Spinal cord (tissue), 10 donors: ENCODE measurements around the gene SNRNP48. TPM values are rescaled to one million over a fixed set of nuclear protein-coding genes. Genes with fewer than 3 reads are reported as not detected.

ENCODE experiments used
- DNase-seq, 6 donors: peaks; one replicate each; pipeline versions ENCODE4 v3.0.0 to v3.0.0-alpha.2; 2013 to 2015; ENCODE audit warnings: low spot score in 6 of 6, low read depth in 4 of 6
- H3K27ac ChIP-seq: one replicate; pipeline ENCODE4 v1.5.1; 2013; ENCODE audit warnings: low read depth, low read length, control low read depth
- H3K27me3 ChIP-seq: one replicate; pipeline ENCODE4 v1.6.1; 2013; ENCODE audit warnings: low read length; ENCODE audit not compliant: control insufficient read depth, insufficient read depth
- H3K36me3 ChIP-seq: one replicate; pipeline ENCODE4 v1.6.1; 2013; ENCODE audit warnings: low read length; ENCODE audit not compliant: control insufficient read depth, insufficient read depth
- H3K4me1 ChIP-seq: one replicate; pipeline ENCODE4 v1.6.1; 2013; ENCODE audit warnings: low read length; ENCODE audit not compliant: control insufficient read depth, insufficient read depth
- H3K4me3 ChIP-seq: one replicate; pipeline ENCODE4 v1.5.1; 2013; ENCODE audit warnings: low read depth, low read length, control low read depth
- H3K9me3 ChIP-seq: one replicate; pipeline ENCODE4 v1.6.1; 2013; ENCODE audit warnings: low read length; ENCODE audit not compliant: control insufficient read depth, insufficient read depth
- WGBS: methylation state at CpG from one replicate; pipeline ENCODE4 v1.1.5; 2013; ENCODE audit warnings: missing lambda C conversion rate; ENCODE audit not compliant: insufficient coverage; 5-methylcytosine and 5-hydroxymethylcytosine counted together
- polyA plus RNA-seq, 2 donors: library from polyadenylated mRNA; unstranded; fragments of 120-200 nt; gene quantifications; one replicate each; pipeline ENCODE4 v1.2.1, GENCODE V29; 2013; ENCODE audit not compliant: insufficient read length in 2 of 2
- total RNA-seq, 2 donors: library from RNA; depleted of rRNA in 1 of 2; stranded (reverse); fragments of 120-200 nt in 1 of 2; fragments of >200 nt in 1 of 2; gene quantifications; one replicate each; pipeline versions ENCODE4 v1.2.3 to v1.2.4, GENCODE V29; 2013 to 2014
- donor health status: healthy.

Gene SNRNP48
- total and polyA plus RNA-seq, 4 donors: 14.5 to 22.9 (median 16.2) TPM

GRCh38 chr6:7617801-7618764 is 28.1 kb downstream of the SNRNP48 start:
- no peak for DNase-seq
- Histone ChIP-seq H3K27ac (no peak overlapping the region), H3K36me3 (no peaks in the 10 kb centered on the region), H3K4me1 (no peaks in the 10 kb centered on the region), H3K9me3 (no peaks in the 10 kb centered on the region), H3K4me3 (no peak overlapping the region), H3K27me3 (peaks cover 9% of the 10 kb centered on the region)
- 74% methylated on average over 9 of the region's 12 CpGs for WGBS

- H3K4me3 ChIP-seq: no peak overlapping the region
- no peaks in the 10 kb centered on the region for H3K9me3 ChIP-seq
- H3K36me3 ChIP-seq: no peaks in the 10 kb centered on the region
- DNase-seq: no peak
- no peak overlapping the region for H3K27ac ChIP-seq
- H3K4me1 ChIP-seq: no peaks in the 10 kb centered on the region
- peaks cover 9% of the 10 kb centered on the region for H3K27me3 ChIP-seq
- 100% methylated on average over 3 of the region's 5 CpGs for WGBS
These were observed 31.8 kb downstream of the SNRNP48 start for GRCh38 chr6:7621761-7622160.

DNA sequence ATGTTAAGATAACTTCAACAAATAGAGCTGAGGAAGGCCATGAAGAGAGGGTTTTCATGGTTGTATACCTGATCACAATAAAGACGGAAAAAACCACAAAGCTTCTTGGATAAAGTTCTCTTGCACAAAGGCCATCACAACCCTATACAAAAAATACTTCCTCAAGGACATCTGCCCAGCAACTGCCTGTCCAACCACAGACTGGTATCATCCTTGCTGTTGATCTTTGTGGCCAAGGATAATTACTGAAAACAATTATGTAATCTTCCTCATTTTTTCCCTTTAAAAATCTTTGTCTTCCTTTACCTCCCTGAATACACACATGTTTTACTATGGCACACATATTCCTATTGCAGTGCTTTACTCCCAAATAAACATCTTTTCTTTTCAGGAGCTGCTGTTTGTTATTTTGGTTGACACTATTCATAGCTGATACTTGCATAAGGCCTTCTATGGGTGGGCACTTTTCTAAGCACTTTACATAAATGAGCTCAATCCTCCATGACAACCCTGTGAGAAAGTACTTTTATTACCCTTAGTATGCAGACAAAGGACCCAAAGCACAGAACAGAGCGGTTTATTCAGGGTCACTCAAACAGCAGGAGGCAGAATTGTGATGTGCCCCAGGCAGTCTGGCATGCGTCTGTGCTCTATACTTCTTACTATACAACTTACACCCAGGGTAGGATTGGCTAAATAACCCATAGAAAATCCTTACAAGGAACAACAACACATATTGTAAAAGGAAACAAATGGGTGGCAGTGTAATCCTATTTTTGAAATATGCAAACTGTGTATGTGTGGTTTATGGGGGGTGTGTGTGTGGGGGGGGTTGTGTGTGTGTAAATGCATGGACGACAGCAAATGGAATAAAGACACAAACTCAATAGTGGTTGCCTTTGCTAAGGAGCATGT is 35.1 kb downstream of the SNRNP48 start:
- H3K36me3 ChIP-seq: no peaks in the 10 kb centered on the region
- WGBS: 29% methylated on average over 1 of the region's 4 CpGs
- no peak overlapping the region for H3K4me3 ChIP-seq
- H3K4me1 ChIP-seq: no peaks in the 10 kb centered on the region
- no peak overlapping the region for H3K27ac ChIP-seq
- H3K27me3 ChIP-seq: no peaks in the 10 kb centered on the region
- H3K9me3 ChIP-seq: no peaks in the 10 kb centered on the region
- DNase-seq: peak in 2 of 6 donors; percentile 51 to 53

GRCh38 chr6:7628479-7628878 is 38.5 kb downstream of the SNRNP48 start:
- Histone ChIP-seq H3K36me3 (no peaks in the 10 kb centered on the region), H3K4me3 (no peak overlapping the region), H3K4me1 (no peaks in the 10 kb centered on the region), H3K27ac (no peak overlapping the region), H3K9me3 (no peaks in the 10 kb centered on the region), H3K27me3 (peaks cover 4% of the 10 kb centered on the region)
- DNase-seq: no peak
- 75% methylated on average over 1 of the region's 2 CpGs for WGBS

DNA sequence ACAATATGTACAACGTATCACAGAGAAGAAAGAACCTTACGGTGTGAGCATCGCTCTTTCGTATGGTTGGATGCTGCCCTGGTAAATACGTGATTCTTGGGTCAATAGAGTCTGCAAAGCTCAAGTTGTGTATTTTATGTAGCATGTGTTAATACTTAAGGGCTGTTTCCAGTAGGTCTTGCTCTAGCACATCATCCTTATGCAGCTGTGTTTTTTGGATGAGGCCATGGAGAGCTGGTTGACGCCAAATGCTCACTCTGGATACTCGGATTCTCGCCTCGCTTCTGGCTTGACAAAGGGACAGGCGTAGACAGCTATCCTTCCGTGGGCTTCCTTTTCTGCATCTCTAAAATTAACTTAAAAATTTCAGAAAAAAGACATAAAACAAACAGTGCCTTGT is 38.9 kb downstream of the SNRNP48 start:
- Histone ChIP-seq H3K27ac (no peak overlapping the region), H3K36me3 (no peaks in the 10 kb centered on the region), H3K4me3 (no peak overlapping the region), H3K4me1 (no peaks in the 10 kb centered on the region), H3K9me3 (no peaks in the 10 kb centered on the region), H3K27me3 (peaks cover 4% of the 10 kb centered on the region)
- 72% methylated on average over 4 of the region's 11 CpGs for WGBS
- peak in 1 of 6 donors; percentile 25 for DNase-seq

DNA sequence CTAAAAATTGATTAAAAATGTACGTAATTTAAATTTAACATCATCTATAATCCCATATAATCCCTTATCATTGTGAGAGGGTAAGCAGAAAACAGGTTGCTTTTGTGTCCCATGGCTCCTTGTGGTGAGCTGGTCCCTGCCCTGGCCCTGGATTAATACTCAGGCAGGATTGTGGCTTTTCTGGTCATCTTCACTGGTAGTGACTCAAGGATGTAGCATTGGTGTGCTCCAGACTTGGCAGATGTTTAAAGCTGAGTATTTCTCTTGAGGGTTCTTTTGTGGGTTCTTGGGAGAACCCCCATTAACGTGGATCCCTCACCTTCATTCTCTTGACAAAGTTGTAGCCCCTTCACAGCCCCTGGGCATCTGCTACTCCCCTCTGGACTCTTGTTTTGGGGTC is 39.3 kb downstream of the SNRNP48 start:
- Histone ChIP-seq H3K4me3 (no peak overlapping the region), H3K27ac (no peak overlapping the region), H3K4me1 (no peaks in the 10 kb centered on the region), H3K36me3 (no peaks in the 10 kb centered on the region), H3K9me3 (no peaks in the 10 kb centered on the region), H3K27me3 (peaks cover 4% of the 10 kb centered on the region)
- DNase-seq: no peak
- 67% methylated on average over 1 of the region's 2 CpGs for WGBS

- DNase-seq: no peak
- peaks cover 4% of the 10 kb centered on the region for H3K27me3 ChIP-seq
- H3K9me3 ChIP-seq: no peaks in the 10 kb centered on the region
- peak overlapping the region; percentile 37 for H3K27ac ChIP-seq
- H3K36me3 ChIP-seq: no peaks in the 10 kb centered on the region
- WGBS: 74% methylated on average over 4 of the region's 5 CpGs
- no peak overlapping the region for H3K4me3 ChIP-seq
- H3K4me1 ChIP-seq: no peaks in the 10 kb centered on the region
These were observed 40.8 kb downstream of the SNRNP48 start for GRCh38 chr6:7630792-7631191.

DNA sequence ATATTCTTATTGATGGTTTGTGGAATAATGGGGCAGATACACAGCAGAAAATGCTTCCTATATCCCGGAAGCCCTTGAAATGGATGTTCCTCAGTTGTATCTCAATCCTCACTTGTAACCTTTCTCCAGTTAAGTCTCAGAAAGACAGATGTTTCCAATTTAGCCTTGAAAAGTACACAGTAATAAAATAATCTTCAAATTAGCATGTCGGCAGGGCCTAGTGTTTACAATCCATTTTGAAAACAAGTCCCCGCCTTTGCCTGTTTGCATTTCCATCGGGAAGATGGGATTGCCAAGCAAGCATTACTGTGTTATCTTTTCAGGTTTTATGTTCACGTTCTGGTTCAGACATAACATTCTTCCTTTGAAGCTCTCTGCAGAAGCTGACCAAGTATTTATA is 41.5 kb downstream of the SNRNP48 start:
- 95% methylated on average over 4 of the region's 5 CpGs for WGBS
- peak in 1 of 6 donors; percentile 34 for DNase-seq
- Histone ChIP-seq H3K27me3 (peaks cover 4% of the 10 kb centered on the region), H3K27ac (peak overlapping the region; percentile 37), H3K9me3 (no peaks in the 10 kb centered on the region), H3K36me3 (no peaks in the 10 kb centered on the region), H3K4me3 (no peak overlapping the region), H3K4me1 (no peaks in the 10 kb centered on the region)

DNA sequence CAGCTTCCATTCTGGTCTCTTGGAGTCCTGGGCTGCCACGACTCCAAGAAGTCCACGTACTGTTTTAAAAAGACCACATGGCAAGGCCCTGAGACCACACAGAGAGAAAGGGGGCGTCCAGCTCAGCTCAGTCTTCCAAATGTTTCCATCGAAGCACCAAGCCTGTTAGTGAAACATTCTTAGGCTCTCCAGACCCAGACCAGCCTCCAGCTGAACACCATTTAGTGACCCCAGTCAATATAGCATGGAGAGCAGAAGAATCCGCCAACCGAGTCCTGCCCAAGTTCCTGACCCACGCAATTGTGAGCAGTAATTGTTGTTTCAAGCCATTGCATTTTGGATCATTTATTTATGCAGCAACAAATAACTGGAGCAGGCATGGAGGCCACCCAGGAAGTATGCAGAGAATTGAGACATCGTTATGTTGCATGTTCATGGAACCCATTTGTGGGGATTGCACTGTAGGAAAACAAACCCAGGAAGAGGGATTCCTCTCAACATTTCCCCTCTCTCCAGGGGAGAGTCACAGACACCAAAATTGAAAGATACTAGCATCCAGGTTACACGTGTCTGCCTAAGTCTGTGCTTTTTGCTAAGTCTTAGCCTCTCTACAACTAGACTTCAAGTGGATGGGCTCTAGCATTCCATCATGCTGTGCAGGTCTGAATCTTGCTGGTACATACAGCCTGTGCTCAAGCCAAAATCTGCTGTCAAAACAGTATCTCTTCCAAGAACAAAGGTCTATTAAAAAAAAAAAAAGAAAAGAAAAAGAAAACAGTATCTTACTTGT is 42.7 kb downstream of the SNRNP48 start:
- H3K4me1 ChIP-seq: no peaks in the 10 kb centered on the region
- WGBS: 77% methylated on average over 7 of the region's 9 CpGs
- DNase-seq: peak in 1 of 6 donors; percentile 49
- H3K9me3 ChIP-seq: no peaks in the 10 kb centered on the region
- H3K27me3 ChIP-seq: peaks cover 4% of the 10 kb centered on the region
- H3K27ac ChIP-seq: peak overlapping the region; percentile 27
- H3K36me3 ChIP-seq: no peaks in the 10 kb centered on the region
- H3K4me3 ChIP-seq: no peak overlapping the region
